Activated T-cell treated with anti-CD3 and anti-CD28 coated beads, Interleukin-2, amount 50 U/mL, for 4 hours (primary cell): ENCODE measurements around the gene CNTNAP4. TPM values are rescaled to one million over a fixed set of nuclear protein-coding genes. Genes with fewer than 3 reads are reported as not detected.

ENCODE experiments used
- ATAC-seq, 2 donors: fragments of 200-7000 bp; cut with Tn5 transposase; one replicate each; pipeline ENCODE4 v1.10.0; 2021
- DNase-seq: peaks from one replicate; pipeline ENCODE4 v3.0.0-alpha.2; 2020
- H3K27me3 Mint-ChIP-seq: one replicate; pipeline ENCODE4 v1.8.0; 2021; ENCODE audit warnings: low read depth, mixed read lengths
- H3K36me3 Mint-ChIP-seq: one replicate; pipeline ENCODE4 v1.8.0; 2022; ENCODE audit warnings: mixed read lengths; ENCODE audit not compliant: insufficient read depth
- H3K4me1 Mint-ChIP-seq: one replicate; pipeline ENCODE4 v1.8.0; 2021; ENCODE audit warnings: low read depth, mixed read lengths
- H3K4me3 Mint-ChIP-seq: one replicate; pipeline ENCODE4 v1.8.0; 2021; ENCODE audit warnings: mild to moderate bottlenecking, moderate library complexity, mixed read lengths
- H3K9me3 Mint-ChIP-seq: one replicate; pipeline ENCODE4 v1.8.0; 2021; ENCODE audit warnings: mixed read lengths
- total RNA-seq, 3 donors: library from RNA; stranded (reverse); gene quantifications; one replicate each; pipeline ENCODE4 v1.2.1, GENCODE V29; 2021

Gene CNTNAP4
- total RNA-seq, 3 donors from 2014 or later: not detected

GRCh38 chr16:76280421-76281215 is 3.4 kb downstream of the CNTNAP4 start:
- no peaks in the 10 kb centered on the region for H3K9me3 Mint-ChIP-seq
- no peak for DNase-seq
- no peaks in the 10 kb centered on the region for H3K4me1 Mint-ChIP-seq
- no peak overlapping the region for H3K4me3 Mint-ChIP-seq
- H3K27me3 Mint-ChIP-seq: peaks cover 3% of the 10 kb centered on the region
- no peak for ATAC-seq
- no peaks in the 10 kb centered on the region for H3K36me3 Mint-ChIP-seq

DNA sequence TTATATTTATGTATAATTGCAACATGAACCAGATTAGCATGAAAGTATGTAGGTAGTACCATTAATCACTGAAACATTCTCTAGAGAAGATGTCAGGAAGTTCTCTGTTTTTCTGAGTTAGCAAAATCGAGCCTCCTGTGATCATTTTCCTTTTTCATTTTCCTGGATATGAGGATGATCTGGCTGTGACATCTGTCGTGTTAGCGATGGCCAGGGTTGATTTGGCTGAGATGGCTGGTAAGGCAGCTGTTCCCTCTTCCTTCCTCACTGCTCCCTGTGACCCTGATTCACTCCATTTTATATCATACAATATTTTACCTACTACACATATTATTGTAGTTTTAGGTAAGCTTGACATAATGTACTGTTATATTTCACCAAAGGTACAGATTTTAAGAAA is 10.3 kb downstream of the CNTNAP4 start:
- DNase-seq (no peak), ATAC-seq (no peak)
- Mint-ChIP-seq H3K9me3 (peaks cover 31% of the 10 kb centered on the region), H3K4me1 (no peaks in the 10 kb centered on the region), H3K36me3 (no peaks in the 10 kb centered on the region), H3K4me3 (no peak overlapping the region), H3K27me3 (no peaks in the 10 kb centered on the region)

- ATAC-seq (no peak), DNase-seq (no peak)
- Mint-ChIP-seq H3K27me3 (no peaks in the 10 kb centered on the region), H3K4me3 (no peak overlapping the region), H3K36me3 (no peaks in the 10 kb centered on the region), H3K4me1 (no peaks in the 10 kb centered on the region), H3K9me3 (peaks cover 37% of the 10 kb centered on the region)
These were observed 15.0 kb downstream of the CNTNAP4 start for GRCh38 chr16:76292218-76292617.

DNA sequence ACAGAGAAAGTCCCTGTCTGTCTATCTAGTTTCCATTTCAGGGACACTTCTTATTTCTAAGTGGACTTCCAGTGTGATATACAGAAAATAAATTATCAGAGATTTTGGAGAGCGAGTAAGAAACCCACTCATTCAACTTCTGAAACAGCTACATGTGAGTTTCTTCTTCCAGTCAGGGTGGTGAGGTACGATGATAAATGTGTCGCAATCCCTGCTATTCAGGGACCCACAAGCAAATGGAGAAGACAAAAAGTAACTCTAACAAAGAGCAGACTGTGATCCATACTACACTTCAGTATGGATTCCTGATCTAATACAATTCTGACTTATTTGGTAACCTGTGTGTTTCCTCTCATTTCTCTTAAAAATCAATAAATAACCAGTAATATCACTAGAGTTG is 16.8 kb downstream of the CNTNAP4 start:
- DNase-seq (no peak), ATAC-seq (no peak)
- H3K27me3 Mint-ChIP-seq: no peaks in the 10 kb centered on the region
- H3K9me3 Mint-ChIP-seq: peaks cover 29% of the 10 kb centered on the region
- H3K4me1 Mint-ChIP-seq: no peaks in the 10 kb centered on the region
- no peak overlapping the region for H3K4me3 Mint-ChIP-seq
- no peaks in the 10 kb centered on the region for H3K36me3 Mint-ChIP-seq

GRCh38 chr16:76294396-76295214 is 17.4 kb downstream of the CNTNAP4 start:
- H3K36me3 Mint-ChIP-seq: no peaks in the 10 kb centered on the region
- peaks cover 26% of the 10 kb centered on the region for H3K9me3 Mint-ChIP-seq
- H3K27me3 Mint-ChIP-seq: no peaks in the 10 kb centered on the region
- ATAC-seq (no peak), DNase-seq (no peak)
- no peaks in the 10 kb centered on the region for H3K4me1 Mint-ChIP-seq
- H3K4me3 Mint-ChIP-seq: no peak overlapping the region

DNA sequence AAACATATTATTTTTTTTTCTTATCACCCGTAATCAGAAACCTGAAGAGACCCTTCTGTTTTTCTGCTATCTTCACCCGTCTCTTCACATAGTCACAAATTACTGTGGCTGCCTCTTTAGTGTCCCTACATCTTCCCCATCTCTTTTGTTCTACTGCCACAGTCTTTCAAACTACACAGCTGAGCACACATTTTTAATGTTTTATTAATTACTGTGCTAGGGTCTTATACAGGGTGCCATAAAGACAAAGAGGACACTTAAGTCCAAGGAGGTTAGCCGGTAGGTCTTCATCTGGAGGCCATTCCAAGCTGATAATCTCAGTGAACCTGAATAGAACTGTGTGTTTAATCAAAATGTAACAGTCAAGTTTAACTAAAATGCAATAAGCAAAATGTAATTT is 20.7 kb downstream of the CNTNAP4 start:
- Mint-ChIP-seq H3K27me3 (no peaks in the 10 kb centered on the region), H3K4me1 (no peaks in the 10 kb centered on the region), H3K9me3 (peaks cover 6% of the 10 kb centered on the region), H3K4me3 (no peak overlapping the region), H3K36me3 (no peaks in the 10 kb centered on the region)
- ATAC-seq (no peak), DNase-seq (no peak)

DNA sequence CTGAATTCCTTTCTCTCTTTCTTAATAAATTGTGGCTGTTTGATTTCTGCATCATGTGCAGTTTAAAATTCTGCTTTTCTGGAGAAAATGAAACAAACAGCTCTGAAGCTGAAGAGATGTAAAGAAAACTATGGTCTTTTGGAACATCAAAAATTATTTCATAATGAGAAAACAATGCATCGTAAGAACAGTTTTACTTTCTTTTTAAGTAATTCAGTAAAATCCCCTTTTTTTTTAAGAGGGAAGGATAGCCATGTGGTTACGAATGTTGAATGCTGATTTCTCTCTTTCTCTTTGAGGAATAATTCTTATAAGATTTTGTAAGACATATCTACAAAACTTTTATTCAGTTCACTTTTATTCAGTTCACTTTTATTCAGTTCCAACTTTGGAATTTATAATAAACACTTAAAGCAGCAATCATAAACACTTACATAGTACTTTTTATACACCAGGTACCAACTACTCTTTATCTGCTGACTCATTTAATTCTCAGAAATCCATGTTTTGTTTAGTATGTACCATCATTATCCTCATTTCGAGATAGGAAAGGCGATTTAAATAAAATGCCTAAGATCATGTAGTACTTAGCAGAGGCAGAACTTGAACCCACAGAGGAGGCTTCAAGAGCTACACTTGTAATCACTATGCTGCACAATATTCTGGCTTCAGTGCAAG is 26.6 kb downstream of the CNTNAP4 start:
- H3K27me3 Mint-ChIP-seq: no peaks in the 10 kb centered on the region
- no peak overlapping the region for H3K4me3 Mint-ChIP-seq
- H3K36me3 Mint-ChIP-seq: no peaks in the 10 kb centered on the region
- no peaks in the 10 kb centered on the region for H3K4me1 Mint-ChIP-seq
- DNase-seq (no peak), ATAC-seq (no peak)
- no peaks in the 10 kb centered on the region for H3K9me3 Mint-ChIP-seq

DNA sequence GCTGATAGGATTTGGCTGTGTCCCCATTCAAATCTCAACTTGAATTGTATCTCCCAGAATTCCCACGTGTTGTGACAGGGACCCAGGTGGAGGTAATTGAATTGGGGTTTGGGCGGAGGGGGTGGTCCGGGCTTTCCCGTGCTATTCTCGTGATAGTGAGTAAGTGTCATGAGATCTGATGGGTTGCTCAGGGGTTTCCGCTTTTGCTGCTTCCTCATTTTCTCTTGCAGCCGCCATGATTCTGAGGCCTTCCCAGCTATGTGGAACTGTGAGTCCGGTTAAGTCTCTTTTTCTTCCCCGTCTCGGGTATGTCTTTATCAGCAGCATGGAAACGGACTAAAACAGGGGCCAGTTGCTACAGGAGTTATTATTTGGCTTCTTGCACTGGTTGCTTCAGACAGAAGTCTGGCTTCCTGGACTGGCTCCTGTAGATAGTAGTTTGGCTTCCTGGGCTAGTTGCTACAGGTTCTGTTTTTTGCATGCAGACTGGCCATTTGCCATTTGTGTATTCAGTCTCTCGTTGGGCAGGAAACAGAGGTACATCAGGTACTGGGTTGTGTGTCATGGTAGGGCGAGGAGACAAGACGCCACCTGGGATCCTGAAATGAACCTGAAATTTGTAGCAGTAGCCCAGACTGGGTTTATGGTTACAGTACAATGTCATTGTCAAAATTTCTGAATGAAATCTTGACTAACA is 32.6 kb downstream of the CNTNAP4 start:
- Mint-ChIP-seq H3K36me3 (no peaks in the 10 kb centered on the region), H3K4me1 (no peaks in the 10 kb centered on the region), H3K27me3 (no peaks in the 10 kb centered on the region), H3K9me3 (peaks cover 4% of the 10 kb centered on the region), H3K4me3 (no peak overlapping the region)
- no peak for DNase-seq
- no peak for ATAC-seq

- no peak for ATAC-seq
- DNase-seq: no peak
- H3K27me3 Mint-ChIP-seq: no peaks in the 10 kb centered on the region
- H3K36me3 Mint-ChIP-seq: no peaks in the 10 kb centered on the region
- H3K9me3 Mint-ChIP-seq: peaks cover 4% of the 10 kb centered on the region
- no peak overlapping the region for H3K4me3 Mint-ChIP-seq
- no peaks in the 10 kb centered on the region for H3K4me1 Mint-ChIP-seq
These were observed 34.1 kb downstream of the CNTNAP4 start for GRCh38 chr16:76311260-76311659.

GRCh38 chr16:76318565-76318964 is 41.4 kb downstream of the CNTNAP4 start:
- no peak for DNase-seq
- Mint-ChIP-seq H3K9me3 (peaks cover 6% of the 10 kb centered on the region), H3K27me3 (no peaks in the 10 kb centered on the region), H3K36me3 (no peaks in the 10 kb centered on the region), H3K4me3 (no peak overlapping the region), H3K4me1 (no peaks in the 10 kb centered on the region)
- no peak for ATAC-seq

- Mint-ChIP-seq H3K9me3 (no peaks in the 10 kb centered on the region), H3K27me3 (no peaks in the 10 kb centered on the region), H3K4me3 (no peak overlapping the region), H3K36me3 (no peaks in the 10 kb centered on the region), H3K4me1 (no peaks in the 10 kb centered on the region)
- ATAC-seq (no peak), DNase-seq (no peak)
These were observed 51.9 kb downstream of the CNTNAP4 start for GRCh38 chr16:76329106-76329505.

DNA sequence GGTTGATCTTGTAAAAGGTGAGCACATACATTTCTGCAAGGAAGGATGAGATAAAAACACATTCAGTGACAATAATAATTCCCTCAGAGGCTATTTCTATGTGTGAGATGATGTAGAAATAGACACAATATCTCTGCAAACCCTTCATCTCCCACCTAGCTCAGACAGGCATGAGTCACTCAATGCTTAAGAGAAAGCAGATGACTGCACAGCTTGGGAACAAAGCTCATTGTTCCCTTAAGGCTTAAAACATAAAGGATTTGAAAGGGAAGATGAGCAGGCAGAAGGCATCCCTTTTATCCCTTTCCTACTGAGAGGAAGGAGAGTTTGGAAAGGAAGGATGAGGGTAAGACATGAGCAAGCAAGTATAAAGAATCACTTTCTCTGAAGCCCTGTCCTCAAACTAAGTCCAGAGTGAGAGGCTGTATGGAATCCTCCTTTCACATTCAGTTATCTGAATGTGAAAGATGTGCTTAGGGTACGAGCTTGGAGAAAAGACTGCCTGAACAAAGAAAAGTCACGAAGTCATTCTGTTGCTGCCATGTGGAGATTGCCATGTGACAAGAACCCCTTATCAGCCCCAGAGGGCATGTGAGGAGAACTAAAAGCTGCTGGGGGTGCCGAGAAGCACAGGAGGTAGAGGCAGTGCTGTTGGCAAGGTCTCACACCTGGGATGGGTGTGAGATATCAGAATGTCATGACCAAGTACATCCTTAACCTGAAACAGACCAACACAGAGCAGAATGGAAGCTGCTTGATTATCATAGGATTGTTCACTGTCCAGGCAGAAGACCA is 58.2 kb downstream of the CNTNAP4 start:
- no peaks in the 10 kb centered on the region for H3K27me3 Mint-ChIP-seq
- peaks cover 13% of the 10 kb centered on the region for H3K9me3 Mint-ChIP-seq
- ATAC-seq (no peak), DNase-seq (no peak)
- no peak overlapping the region for H3K4me3 Mint-ChIP-seq
- H3K36me3 Mint-ChIP-seq: no peaks in the 10 kb centered on the region
- no peaks in the 10 kb centered on the region for H3K4me1 Mint-ChIP-seq

DNA sequence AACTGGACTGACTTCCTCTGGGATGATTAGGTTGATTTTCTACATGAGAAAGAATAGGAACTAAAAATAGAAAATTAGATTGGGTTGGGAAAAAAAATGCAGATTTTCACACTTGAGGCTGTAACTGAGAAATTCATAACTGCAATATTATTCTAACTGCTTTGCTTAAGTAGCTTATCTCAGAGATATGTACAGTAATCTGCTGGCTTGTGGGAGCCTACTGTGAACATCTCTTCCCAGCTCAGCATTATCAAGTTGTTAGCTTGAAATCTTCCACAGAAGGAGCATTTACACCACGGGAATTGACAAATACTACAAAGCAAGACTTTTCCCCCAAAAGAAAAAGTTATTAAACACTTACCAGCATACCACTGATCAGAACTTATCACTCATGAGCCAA is 58.9 kb downstream of the CNTNAP4 start:
- H3K9me3 Mint-ChIP-seq: peaks cover 13% of the 10 kb centered on the region
- H3K4me3 Mint-ChIP-seq: no peak overlapping the region
- no peaks in the 10 kb centered on the region for H3K36me3 Mint-ChIP-seq
- no peaks in the 10 kb centered on the region for H3K27me3 Mint-ChIP-seq
- H3K4me1 Mint-ChIP-seq: no peaks in the 10 kb centered on the region
- ATAC-seq (no peak), DNase-seq (no peak)
